Colonic mucosa (tissue), 4 donors: Measurements from ENCODE around the gene CD101. TPM values are rescaled to one million over a fixed set of nuclear protein-coding genes. Genes with fewer than 3 reads are reported as not detected.

Source experiments
- DNase-seq: peaks from one replicate; pipeline ENCODE4 v3.0.0-alpha.2; 2020
- H3K27ac ChIP-seq: fragments of 200-600 bp; one replicate; pipeline ENCODE4 v1.8.0; 2021
- H3K27me3 ChIP-seq: fragments of 200-600 bp; one replicate; pipeline ENCODE4 v1.8.0; 2021
- H3K36me3 ChIP-seq: fragments of 200-600 bp; one replicate; pipeline ENCODE4 v1.8.0; 2021
- H3K4me1 ChIP-seq: fragments of 200-600 bp; one replicate; pipeline ENCODE4 v1.8.0; 2021; ENCODE audit warnings: mild to moderate bottlenecking
- H3K4me3 ChIP-seq: fragments of 200-600 bp; one replicate; pipeline ENCODE4 v1.8.0; 2021
- H3K9ac ChIP-seq, 2 donors: one replicate each; pipeline ENCODE4 v1.7.0; 2013; ENCODE audit warnings: control low read depth in 2 of 2, low read depth in 2 of 2, low read length in 2 of 2
- H3K9me3 ChIP-seq: fragments of 200-600 bp; one replicate; pipeline ENCODE4 v1.8.0; 2021
- intact Hi-C: fragments of 100-400 bp; cut with DNase I; formaldehyde crosslinking; loops from one replicate; pipeline ENCODE4 v1.14.1; 2022
- total RNA-seq, 2 donors: library from RNA; stranded (reverse); fragmentation: NEBNext Ultra II Directional in 1 of 2; extraction: Animal tissue kit (Norgen Biotek cat#: 25700) in 1 of 2; gene quantifications; one replicate each; pipeline ENCODE4 v1.2.1, GENCODE V29; 2021
- TF ChIP-seq, protein P1 (sequence below): fragments of 200-600 bp; IDR thresholded peaks from one replicate; pipeline ENCODE4 v1.8.0; 2022; ENCODE audit warnings: antibody characterized with exemption, mild to moderate bottlenecking
- donor health status: healthy.
- donor health status: DM: no; HTN: no; CAD: no.
- donor health status: DM: no; HTN: no; CAD: no.

CD101 gene
- total RNA-seq, 2 donors from 2014 or later: 1.8 to 1.9 TPM

DNA sequence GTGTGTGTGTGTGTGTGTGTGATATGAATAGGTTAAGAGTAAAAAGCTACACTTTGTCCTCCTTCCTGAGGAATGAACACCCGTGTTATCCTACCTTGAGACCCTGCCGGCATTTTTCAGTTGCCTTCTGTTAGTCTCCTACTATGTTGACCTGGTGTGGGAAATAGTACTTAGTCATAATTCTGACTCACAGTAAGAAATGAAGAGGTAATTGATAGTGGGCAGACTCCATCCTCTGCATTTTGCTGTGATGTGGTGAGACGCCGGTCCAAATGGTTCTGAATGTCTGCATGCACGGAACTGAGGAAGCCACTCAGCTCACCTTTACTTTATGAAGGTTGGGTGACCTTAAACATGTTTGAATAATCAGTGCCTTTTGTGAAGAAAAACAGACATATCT, 12.6 kb downstream of the CD101 start:
- no peaks in the 10 kb centered on the region for H3K27me3 ChIP-seq
- H3K27ac ChIP-seq: no peak overlapping the region
- no peaks in the 10 kb centered on the region for H3K9me3 ChIP-seq
- H3K36me3 ChIP-seq: no peaks in the 10 kb centered on the region
- intact Hi-C loops: no loop called here
- TF ChIP-seq, protein P1, sequence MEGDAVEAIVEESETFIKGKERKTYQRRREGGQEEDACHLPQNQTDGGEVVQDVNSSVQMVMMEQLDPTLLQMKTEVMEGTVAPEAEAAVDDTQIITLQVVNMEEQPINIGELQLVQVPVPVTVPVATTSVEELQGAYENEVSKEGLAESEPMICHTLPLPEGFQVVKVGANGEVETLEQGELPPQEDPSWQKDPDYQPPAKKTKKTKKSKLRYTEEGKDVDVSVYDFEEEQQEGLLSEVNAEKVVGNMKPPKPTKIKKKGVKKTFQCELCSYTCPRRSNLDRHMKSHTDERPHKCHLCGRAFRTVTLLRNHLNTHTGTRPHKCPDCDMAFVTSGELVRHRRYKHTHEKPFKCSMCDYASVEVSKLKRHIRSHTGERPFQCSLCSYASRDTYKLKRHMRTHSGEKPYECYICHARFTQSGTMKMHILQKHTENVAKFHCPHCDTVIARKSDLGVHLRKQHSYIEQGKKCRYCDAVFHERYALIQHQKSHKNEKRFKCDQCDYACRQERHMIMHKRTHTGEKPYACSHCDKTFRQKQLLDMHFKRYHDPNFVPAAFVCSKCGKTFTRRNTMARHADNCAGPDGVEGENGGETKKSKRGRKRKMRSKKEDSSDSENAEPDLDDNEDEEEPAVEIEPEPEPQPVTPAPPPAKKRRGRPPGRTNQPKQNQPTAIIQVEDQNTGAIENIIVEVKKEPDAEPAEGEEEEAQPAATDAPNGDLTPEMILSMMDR: no peak
- H3K4me1 ChIP-seq: no peaks in the 10 kb centered on the region
- DNase-seq: no peak
- H3K4me3 ChIP-seq: no peak overlapping the region
- no peak overlapping the region for H3K9ac ChIP-seq

DNA sequence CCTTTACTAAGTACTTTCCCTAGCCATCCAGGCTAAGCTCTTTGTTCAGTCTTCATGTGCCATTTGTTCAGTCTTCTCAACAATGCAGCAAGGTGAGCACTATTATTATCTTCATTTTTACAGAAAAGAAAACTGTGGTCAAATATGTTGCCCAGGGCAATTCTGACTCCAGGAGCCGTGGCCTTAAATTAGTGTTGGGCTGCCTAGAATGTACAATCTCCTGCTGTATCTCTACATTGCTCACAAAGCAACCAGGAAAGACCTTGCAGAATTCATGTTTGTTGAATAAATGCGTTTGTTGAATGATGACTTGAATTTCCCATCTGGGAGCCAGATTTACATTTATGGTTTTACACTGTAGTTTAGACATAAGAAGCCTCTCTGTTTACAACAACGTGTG, 14.2 kb downstream of the CD101 start:
- H3K27ac ChIP-seq: no peak overlapping the region
- TF ChIP-seq, protein P1: no peak

DNA sequence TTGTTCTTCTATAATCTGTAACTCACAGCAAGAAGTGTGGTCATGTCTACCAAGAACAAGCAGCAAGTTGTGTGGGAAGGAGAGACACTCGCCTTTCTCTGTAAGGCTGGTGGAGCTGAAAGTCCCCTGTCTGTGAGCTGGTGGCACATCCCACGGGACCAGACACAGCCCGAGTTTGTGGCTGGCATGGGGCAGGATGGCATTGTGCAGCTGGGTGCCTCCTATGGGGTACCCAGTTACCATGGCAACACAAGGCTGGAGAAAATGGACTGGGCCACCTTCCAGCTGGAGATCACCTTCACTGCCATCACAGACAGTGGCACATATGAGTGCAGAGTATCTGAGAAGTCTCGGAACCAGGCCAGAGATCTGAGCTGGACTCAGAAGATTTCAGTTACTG, 15.5 kb downstream of the CD101 start:
- no peak for DNase-seq
- H3K27me3 ChIP-seq: no peaks in the 10 kb centered on the region

More for the DNA sequence above, 14.2 kb downstream of the CD101 start:
- H3K4me1 ChIP-seq: no peaks in the 10 kb centered on the region
- H3K27me3 ChIP-seq: no peaks in the 10 kb centered on the region
- H3K4me3 ChIP-seq: no peak overlapping the region
- DNase-seq: no peak
- H3K9me3 ChIP-seq: no peaks in the 10 kb centered on the region
- no peak overlapping the region for H3K9ac ChIP-seq
- H3K36me3 ChIP-seq: no peaks in the 10 kb centered on the region
- intact Hi-C loops: no loop called here

DNA sequence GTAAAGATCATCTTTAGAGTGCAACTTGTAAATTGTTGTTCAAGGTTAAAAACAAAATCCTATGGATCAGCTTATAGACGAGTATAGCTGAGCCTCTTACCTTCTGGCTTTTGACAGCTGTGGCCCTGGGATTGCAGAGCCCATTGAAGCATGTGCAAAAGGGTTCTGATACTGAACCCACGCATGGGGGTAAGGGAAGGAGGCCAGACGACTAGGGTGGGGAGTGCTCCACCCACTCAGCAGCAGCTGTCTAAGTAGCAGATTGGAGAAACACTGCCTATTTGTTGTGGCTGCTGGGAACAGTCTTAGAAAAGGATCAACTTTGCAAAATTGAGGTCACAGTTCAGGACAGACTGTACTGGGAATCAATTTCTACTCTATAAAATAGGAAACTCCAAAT, 16.1 kb downstream of the CD101 start:
- H3K27me3 ChIP-seq: no peaks in the 10 kb centered on the region

More for the DNA sequence above, 15.5 kb downstream of the CD101 start:
- Histone ChIP-seq H3K9me3 (no peaks in the 10 kb centered on the region), H3K4me1 (no peaks in the 10 kb centered on the region), H3K9ac (no peak overlapping the region), H3K36me3 (no peaks in the 10 kb centered on the region), H3K4me3 (no peak overlapping the region), H3K27ac (no peak overlapping the region)
- intact Hi-C loops: no loop called here
- TF ChIP-seq, protein P1: no peak

DNA sequence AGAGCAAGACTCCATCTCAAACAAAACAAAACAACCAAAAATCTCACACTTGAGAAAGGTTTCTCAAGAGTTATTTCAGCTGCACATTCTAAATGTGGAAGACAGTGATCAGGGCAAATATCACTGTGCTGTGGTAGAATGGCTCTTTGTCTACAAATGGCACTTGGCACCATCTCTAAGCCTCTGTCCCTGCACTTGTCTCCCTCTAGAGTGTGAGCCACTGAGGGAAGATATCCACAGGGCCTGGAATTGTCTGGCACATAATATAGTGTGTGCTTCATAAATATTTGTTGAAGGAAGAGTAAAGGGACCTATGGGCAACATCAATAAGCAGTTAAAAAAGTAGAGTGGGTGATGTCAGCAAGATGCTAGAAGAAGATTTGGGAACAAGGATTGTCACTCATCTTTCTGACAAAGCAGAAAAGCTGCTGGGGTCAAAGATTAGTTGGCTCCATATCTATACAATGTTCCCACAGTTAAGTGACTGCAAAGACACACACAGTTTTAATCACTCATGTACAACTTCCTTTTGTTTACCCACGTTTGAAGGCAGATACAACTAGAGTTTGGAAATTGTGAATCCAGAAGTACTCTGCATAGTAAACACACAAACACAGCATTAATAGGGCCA, 19.1 kb downstream of the CD101 start:
- no peaks in the 10 kb centered on the region for H3K36me3 ChIP-seq
- no peak overlapping the region for H3K9ac ChIP-seq
- H3K27me3 ChIP-seq: no peaks in the 10 kb centered on the region
- intact Hi-C loops: no loop called here
- no peaks in the 10 kb centered on the region for H3K4me1 ChIP-seq
- TF ChIP-seq, protein P1: no peak
- no peak overlapping the region for H3K4me3 ChIP-seq
- no peaks in the 10 kb centered on the region for H3K9me3 ChIP-seq
- no peak overlapping the region for H3K27ac ChIP-seq
- no peak for DNase-seq

More for the DNA sequence above, 16.1 kb downstream of the CD101 start:
- Histone ChIP-seq H3K9me3 (no peaks in the 10 kb centered on the region), H3K9ac (no peak overlapping the region), H3K4me3 (no peak overlapping the region), H3K4me1 (no peaks in the 10 kb centered on the region), H3K27ac (no peak overlapping the region), H3K36me3 (no peaks in the 10 kb centered on the region)
- intact Hi-C loops: no loop called here
- DNase-seq: no peak
- TF ChIP-seq, protein P1: no peak
